ENCODE measurements around the gene ZCCHC7.

ZCCHC7 gene

DNA sequence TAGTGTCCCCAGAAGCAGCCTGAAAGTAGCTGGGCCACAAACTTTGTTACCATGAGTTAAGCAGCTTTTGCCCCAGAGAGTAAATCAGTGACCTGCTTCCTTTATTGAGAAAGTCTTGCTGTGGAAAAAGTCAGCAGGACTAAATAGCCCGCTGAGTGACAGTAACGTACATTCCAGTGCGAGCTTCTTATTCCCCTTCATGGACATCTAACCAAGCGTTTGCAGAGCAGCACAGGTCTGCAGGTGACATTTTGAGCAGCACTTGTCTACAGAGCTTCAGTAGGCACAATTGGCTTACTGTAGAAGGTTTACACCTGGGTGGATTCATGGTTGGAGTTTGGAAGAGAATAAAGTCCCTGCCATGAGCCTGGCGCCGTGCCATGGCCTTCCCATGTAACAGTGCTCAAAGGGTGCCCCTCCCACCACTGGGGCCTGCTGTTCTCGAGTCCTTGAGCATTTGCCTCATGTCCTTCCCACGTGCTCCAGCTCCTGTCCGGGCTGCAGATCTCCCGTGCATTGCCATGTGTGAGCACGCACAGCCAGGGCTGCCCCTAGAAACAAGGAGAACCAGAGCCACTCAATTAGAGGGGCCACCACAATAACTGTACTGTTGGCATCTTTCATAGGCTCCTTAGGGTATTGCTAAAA is 260.8 kb downstream of the ZCCHC7 start:
- no peak overlapping the region for H3K27ac ChIP-seq
- no peak for TF ChIP-seq ZFX (IDR thresholded peaks at IDR 0.05)
- TF ChIP-seq, protein P1, sequence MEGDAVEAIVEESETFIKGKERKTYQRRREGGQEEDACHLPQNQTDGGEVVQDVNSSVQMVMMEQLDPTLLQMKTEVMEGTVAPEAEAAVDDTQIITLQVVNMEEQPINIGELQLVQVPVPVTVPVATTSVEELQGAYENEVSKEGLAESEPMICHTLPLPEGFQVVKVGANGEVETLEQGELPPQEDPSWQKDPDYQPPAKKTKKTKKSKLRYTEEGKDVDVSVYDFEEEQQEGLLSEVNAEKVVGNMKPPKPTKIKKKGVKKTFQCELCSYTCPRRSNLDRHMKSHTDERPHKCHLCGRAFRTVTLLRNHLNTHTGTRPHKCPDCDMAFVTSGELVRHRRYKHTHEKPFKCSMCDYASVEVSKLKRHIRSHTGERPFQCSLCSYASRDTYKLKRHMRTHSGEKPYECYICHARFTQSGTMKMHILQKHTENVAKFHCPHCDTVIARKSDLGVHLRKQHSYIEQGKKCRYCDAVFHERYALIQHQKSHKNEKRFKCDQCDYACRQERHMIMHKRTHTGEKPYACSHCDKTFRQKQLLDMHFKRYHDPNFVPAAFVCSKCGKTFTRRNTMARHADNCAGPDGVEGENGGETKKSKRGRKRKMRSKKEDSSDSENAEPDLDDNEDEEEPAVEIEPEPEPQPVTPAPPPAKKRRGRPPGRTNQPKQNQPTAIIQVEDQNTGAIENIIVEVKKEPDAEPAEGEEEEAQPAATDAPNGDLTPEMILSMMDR (conservative IDR thresholded peaks at IDR 0.05) = no peak

DNA sequence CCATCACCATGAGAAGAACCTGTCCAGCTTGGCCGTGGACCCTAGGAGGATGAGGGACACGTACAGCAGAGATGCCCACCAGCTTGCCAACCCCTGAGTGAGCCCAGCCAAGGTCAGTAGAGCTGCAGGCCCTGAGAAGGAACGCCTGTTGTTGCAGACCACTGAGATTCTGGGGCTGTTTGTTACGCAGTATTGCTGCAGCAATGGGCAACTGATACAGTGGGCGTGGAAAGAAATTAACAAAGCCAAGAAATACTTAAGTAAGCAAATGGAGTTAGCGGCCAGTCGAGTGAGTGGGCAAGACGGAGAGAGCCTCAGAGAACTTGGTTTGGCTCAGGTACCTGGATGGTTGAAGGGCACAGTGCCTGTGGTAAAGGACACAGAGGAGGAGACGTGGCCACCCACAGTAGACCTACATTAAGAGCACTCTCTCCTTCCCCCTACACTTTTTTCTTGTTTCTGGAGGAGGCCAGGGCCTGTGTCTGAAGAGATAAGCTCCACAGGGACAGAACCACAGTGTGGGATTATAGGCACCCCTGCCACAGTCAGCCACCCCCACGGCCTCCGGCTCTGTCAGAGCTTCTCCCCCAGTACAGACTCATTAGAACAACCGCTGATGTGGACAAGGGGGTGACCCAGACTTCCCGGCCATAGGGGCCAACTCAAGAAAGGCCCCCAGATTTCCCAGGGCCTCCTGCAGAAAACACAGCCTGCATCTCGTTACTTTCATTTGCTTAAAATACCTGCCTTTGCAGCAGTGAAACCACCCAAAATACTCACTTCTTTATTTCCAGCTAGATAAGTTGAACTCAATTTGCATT is 262.0 kb downstream of the ZCCHC7 start:
- H3K27ac ChIP-seq = no peak overlapping the region
- TF ChIP-seq ZFX (IDR thresholded peaks at IDR 0.05) = no peak
- TF ChIP-seq, protein P1 (conservative IDR thresholded peaks at IDR 0.05) = no peak

DNA sequence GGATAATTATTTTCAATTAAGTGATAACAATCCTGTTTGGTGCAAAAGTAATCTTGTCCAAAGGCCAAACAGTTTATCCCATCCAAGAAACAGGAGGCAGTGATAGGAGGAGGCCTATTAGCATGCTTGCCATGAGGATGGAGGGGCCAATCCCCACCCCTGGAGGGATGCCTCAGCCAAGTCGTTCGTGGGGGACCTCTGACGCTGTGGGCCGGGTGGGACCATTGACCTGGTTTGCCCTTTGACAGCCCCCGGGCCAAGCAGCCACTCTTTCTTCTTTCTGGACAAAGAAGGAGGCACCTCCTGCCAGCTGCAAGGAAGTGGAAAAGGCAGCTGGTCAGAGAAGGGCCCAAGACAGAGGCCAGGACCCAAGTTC is 262.6 kb downstream of the ZCCHC7 start:
- H3K27ac ChIP-seq = no peak overlapping the region
- TF ChIP-seq ZFX (IDR thresholded peaks at IDR 0.05) = no peak

- TF ChIP-seq, protein P1 (conservative IDR thresholded peaks at IDR 0.05) = no peak
- TF ChIP-seq ZFX (IDR thresholded peaks at IDR 0.05) = no peak
- no peak overlapping the region for H3K27ac ChIP-seq
Measured at GRCh38 chr9:37383393-37383792, 263.0 kb downstream of the ZCCHC7 start.

DNA sequence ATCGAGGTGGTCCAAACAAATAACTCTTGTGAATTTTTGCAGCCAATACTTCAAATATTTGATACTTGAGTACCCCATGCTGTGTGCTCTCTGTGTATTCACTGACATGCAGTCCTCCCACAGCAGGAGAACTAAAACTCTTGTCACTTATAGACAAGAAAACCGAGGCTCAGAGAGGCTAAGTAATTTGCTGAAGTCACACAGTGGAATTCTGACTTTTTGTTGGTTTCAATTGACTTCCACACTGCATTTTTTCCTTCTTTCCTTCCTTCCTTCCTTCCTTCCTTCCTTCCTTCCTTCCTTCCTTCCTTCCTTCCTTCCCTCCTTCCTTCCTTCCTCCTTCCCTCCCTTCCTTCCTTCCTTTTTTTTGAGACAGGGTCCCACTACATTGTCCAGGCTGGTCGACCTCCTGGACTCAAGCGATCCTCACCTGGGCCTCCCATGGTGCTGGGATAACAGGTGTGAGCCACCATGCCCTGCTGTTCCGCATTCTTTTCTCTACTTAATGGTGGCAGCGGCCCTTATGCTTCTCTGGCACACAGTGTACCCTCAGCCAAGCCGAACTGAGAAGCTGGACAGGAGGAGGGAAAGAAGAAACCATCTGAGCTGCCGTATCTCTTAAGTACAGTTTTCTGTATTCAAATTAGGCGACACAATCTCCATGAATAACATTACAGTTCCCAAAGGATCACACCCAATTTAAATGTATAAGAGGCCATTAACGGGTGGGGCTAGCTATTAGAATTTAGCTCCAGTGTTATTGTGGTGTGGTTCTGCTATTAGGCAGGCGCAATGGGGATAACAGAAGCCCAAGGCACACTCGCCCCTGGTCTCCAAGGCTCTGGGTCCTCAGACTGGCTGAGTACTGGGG is 263.7 kb downstream of the ZCCHC7 start:
- H3K27ac ChIP-seq = no peak overlapping the region
- TF ChIP-seq, protein P1 (conservative IDR thresholded peaks at IDR 0.05) = no peak
- TF ChIP-seq ZFX (IDR thresholded peaks at IDR 0.05) = no peak

GRCh38 chr9:37385286-37385685 is 264.9 kb downstream of the ZCCHC7 start:
- TF ChIP-seq ZFX (IDR thresholded peaks at IDR 0.05) = no peak
- TF ChIP-seq, protein P1 (conservative IDR thresholded peaks at IDR 0.05) = no peak
- no peak overlapping the region for H3K27ac ChIP-seq

DNA sequence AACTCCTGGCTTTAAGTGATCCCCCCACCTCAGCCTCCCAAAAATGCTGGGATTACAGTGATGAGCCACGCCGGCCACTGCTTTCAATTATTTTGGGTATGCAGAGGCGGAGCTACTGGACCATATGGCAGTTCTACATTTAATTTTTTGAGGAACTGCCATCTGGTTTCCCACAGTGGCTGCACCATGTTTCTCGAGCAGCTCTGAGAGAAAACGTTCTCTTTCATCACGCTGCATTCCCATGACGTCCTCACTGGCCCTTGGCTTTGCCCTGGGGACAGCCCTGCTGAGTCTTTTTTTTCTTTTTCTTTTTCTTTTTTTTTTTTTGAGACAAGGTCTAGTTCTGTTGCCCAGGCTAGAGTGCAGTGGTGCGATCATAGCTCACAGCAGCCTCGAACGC is 266.6 kb downstream of the ZCCHC7 start:
- TF ChIP-seq, protein P1 (conservative IDR thresholded peaks at IDR 0.05) = no peak
- no peak for TF ChIP-seq ZFX (IDR thresholded peaks at IDR 0.05)
- H3K27ac ChIP-seq = no peak overlapping the region

Data from C4-2B (cell line).